Caco-2 (cell line): ENCODE data around the gene NKAIN2. TPM values are rescaled to one million over a fixed set of nuclear protein-coding genes. Genes with fewer than 3 reads are reported as not detected.

Experiments
- BruUV-seq: library from RNA; stranded (reverse); fragments of 400-500 nt; replicated peaks from 2 replicates; lab custom pipeline; 2021; lab: Mats Ljungman, UMichigan
- CTCF ChIA-PET: fragments of 300-600 bp; sonication (Branson Sonifier 250); formaldehyde crosslinking; loops from one replicate; lab custom pipeline; 2022; ENCODE audit warnings: antibody characterized with exemption; lab: Charles Lee
- POLR2A ChIA-PET: fragments of 300-600 bp; sonication (Branson Sonifier 250); formaldehyde crosslinking; loops from one replicate; lab custom pipeline; 2022; ENCODE audit warnings: antibody characterized with exemption; lab: Charles Lee
- DNase-seq, 2 experiments: peaks; one replicate each; pipeline versions ENCODE4 v3.0.0 to v3.0.0-alpha.2; 2020 to 2022
- H3K27me3 ChIP-seq: replicated peaks from 2 replicates; pipeline ENCODE4 v1.6.0; 2011; ENCODE audit warnings: low read length; ENCODE audit not compliant: control insufficient read depth, insufficient read depth
- H3K36me3 ChIP-seq: 2 replicates; pipeline ENCODE4 v1.5.1; 2011; ENCODE audit warnings: low read length; ENCODE audit not compliant: control insufficient read depth, insufficient read depth
- H3K4me1 ChIP-seq: fragments of 250-450 bp; sonication (Bioruptor Pico); 2 replicates; pipeline ENCODE4 v1.5.1; 2020; ENCODE audit warnings: mild to moderate bottlenecking
- H3K4me3 ChIP-seq: 2 replicates; pipeline ENCODE4 v1.5.1; 2011; ENCODE audit warnings: low read depth, mild to moderate bottlenecking, control low read depth, low read length
- H3K9me3 ChIP-seq: fragments of 250-450 bp; sonication (Bioruptor Pico); 2 replicates; pipeline ENCODE4 v1.5.1; 2020; ENCODE audit warnings: mild to moderate bottlenecking, moderate library complexity
- H3K27ac Mint-ChIP-seq: one replicate; pipeline ENCODE4 v1.8.0; 2022; ENCODE audit warnings: mixed read lengths; ENCODE audit not compliant: unreplicated experiment
- H3K27me3 Mint-ChIP-seq: one replicate; pipeline ENCODE4 v1.8.0; 2022; ENCODE audit warnings: mixed read lengths; ENCODE audit not compliant: insufficient read depth, unreplicated experiment
- H3K36me3 Mint-ChIP-seq: one replicate; pipeline ENCODE4 v1.8.0; 2022; ENCODE audit warnings: mild to moderate bottlenecking, mixed read lengths; ENCODE audit not compliant: insufficient read depth, unreplicated experiment
- H3K4me1 Mint-ChIP-seq: one replicate; pipeline ENCODE4 v1.8.0; 2022; ENCODE audit warnings: low read depth, mixed read lengths; ENCODE audit not compliant: unreplicated experiment
- H3K4me3 Mint-ChIP-seq: one replicate; pipeline ENCODE4 v1.8.0; 2022; ENCODE audit warnings: mild to moderate bottlenecking, moderate library complexity, mixed read lengths; ENCODE audit not compliant: unreplicated experiment
- H3K9me3 Mint-ChIP-seq: one replicate; pipeline ENCODE4 v1.8.0; 2022; ENCODE audit warnings: mixed read lengths; ENCODE audit not compliant: unreplicated experiment
- CTCF ChIP-seq, 2 experiments: fragments of 200-600 bp in 1 of 2; IDR thresholded peaks; 1 replicate in 1 of 2; 2 replicates in 1 of 2; pipeline versions ENCODE4 v1.5.1 to v1.8.0; 2011 to 2022; ENCODE audit warnings: antibody characterized with exemption in 1 of 2, control low read depth in 1 of 2, inconsistent platforms in 1 of 2, low read depth in 1 of 2, low read length in 1 of 2, mild to moderate bottlenecking in 1 of 2, moderate library complexity in 1 of 2; ENCODE audit not compliant: insufficient read depth in 1 of 2, severe bottlenecking in 1 of 2, unreplicated experiment in 1 of 2
- intact Hi-C: fragments of 100-400 bp; cut with micrococcal nuclease; formaldehyde crosslinking; loops from one replicate; pipeline ENCODE4 v1.10.0; 2022; ENCODE audit not compliant: unreplicated experiment
- total RNA-seq: library from RNA; stranded (reverse); gene quantifications from 2 replicates; pipeline ENCODE4 v1.2.3, GENCODE V29; 2022

NKAIN2 gene
- total RNA-seq, 1 experiment from 2014 or later = not detected

GRCh38 chr6:124260337-124260736 is 456.7 kb downstream of the NKAIN2 start:
- no peak for DNase-seq
- no TSS peak for BruUV-seq
- intact Hi-C loops = no loop called here
- no peaks in the 10 kb centered on the region for H3K9me3 ChIP-seq
- Mint-ChIP-seq H3K4me1 (no peaks in the 10 kb centered on the region), H3K27me3 (peaks cover 2% of the 10 kb centered on the region), H3K9me3 (no peaks in the 10 kb centered on the region), H3K27ac (no peak overlapping the region), H3K36me3 (no peaks in the 10 kb centered on the region), H3K4me3 (no peak overlapping the region)
- no peaks in the 10 kb centered on the region for H3K27me3 ChIP-seq
- ChIA-PET CTCF (no interaction called here), POLR2A (no interaction called here)
- H3K4me3 ChIP-seq = no peak overlapping the region
- TF ChIP-seq CTCF (IDR thresholded peaks at IDR 0.05; ENCODE audit: insufficient read depth in 1 of 2, low read depth in 1 of 2, low read length in 1 of 2, severe bottlenecking in 1 of 2, unreplicated experiment in 1 of 2) = no peak
- H3K36me3 ChIP-seq = no peaks in the 10 kb centered on the region
- no peaks in the 10 kb centered on the region for H3K4me1 ChIP-seq

- Histone ChIP-seq H3K9me3 (no peaks in the 10 kb centered on the region), H3K4me1 (no peaks in the 10 kb centered on the region), H3K27me3 (no peaks in the 10 kb centered on the region), H3K36me3 (no peaks in the 10 kb centered on the region), H3K4me3 (no peak overlapping the region)
- no TSS peak for BruUV-seq
- intact Hi-C loops = no loop called here
- CTCF ChIA-PET = no interaction called here
- POLR2A ChIA-PET = no interaction called here
- Mint-ChIP-seq H3K9me3 (no peaks in the 10 kb centered on the region), H3K36me3 (no peaks in the 10 kb centered on the region), H3K27me3 (no peaks in the 10 kb centered on the region), H3K27ac (no peak overlapping the region), H3K4me3 (no peak overlapping the region), H3K4me1 (no peaks in the 10 kb centered on the region)
- DNase-seq = no peak
- TF ChIP-seq CTCF (IDR thresholded peaks at IDR 0.05; ENCODE audit: insufficient read depth in 1 of 2, low read depth in 1 of 2, low read length in 1 of 2, severe bottlenecking in 1 of 2, unreplicated experiment in 1 of 2) = no peak
These were observed 466.1 kb downstream of the NKAIN2 start for GRCh38 chr6:124269733-124270132.

GRCh38 chr6:124273701-124274100 is 470.0 kb downstream of the NKAIN2 start:
- Mint-ChIP-seq H3K27me3 (peaks cover 3% of the 10 kb centered on the region), H3K27ac (no peak overlapping the region), H3K9me3 (no peaks in the 10 kb centered on the region), H3K4me1 (no peaks in the 10 kb centered on the region), H3K36me3 (no peaks in the 10 kb centered on the region), H3K4me3 (no peak overlapping the region)
- ChIA-PET CTCF (no interaction called here), POLR2A (no interaction called here)
- Histone ChIP-seq H3K4me1 (no peaks in the 10 kb centered on the region), H3K4me3 (no peak overlapping the region), H3K9me3 (no peaks in the 10 kb centered on the region), H3K36me3 (no peaks in the 10 kb centered on the region), H3K27me3 (no peaks in the 10 kb centered on the region)
- DNase-seq = no peak
- BruUV-seq = no TSS peak
- intact Hi-C loops = no loop called here
- no peak for TF ChIP-seq CTCF (IDR thresholded peaks at IDR 0.05; ENCODE audit: insufficient read depth in 1 of 2, low read depth in 1 of 2, low read length in 1 of 2, severe bottlenecking in 1 of 2, unreplicated experiment in 1 of 2)
